ENCODE measurements around the gene ANXA2R.
"Not testable (repeated sequence)": the region's sequence is repeated elsewhere in the genome, so short reads cannot be mapped to it uniquely, and the experiment has no call there.

ANXA2R gene

GRCh38 chr5:43033841-43034590, 6.1 kb downstream of the ANXA2R start:
- no peak for DNase-seq

- DNase-seq = no peak
Measured at GRCh38 chr5:43027054-43027785, 12.9 kb downstream of the ANXA2R start.

- not testable (repeated sequence) for DNase-seq
Measured at GRCh38 chr5:43025184-43025950, 14.8 kb downstream of the ANXA2R start.

- no peak for DNase-seq
Measured at GRCh38 chr5:43024217-43024616, 15.9 kb downstream of the ANXA2R start.

GRCh38 chr5:43021151-43021550, 19.0 kb downstream of the ANXA2R start:
- no peak for DNase-seq

- peak; percentile 50 for DNase-seq
Measured at GRCh38 chr5:43020399-43020746, 19.7 kb downstream of the ANXA2R start.

- DNase-seq = peak; percentile 84
Measured at GRCh38 chr5:43019614-43020398, 20.3 kb downstream of the ANXA2R start.

- DNase-seq = no peak
Measured at GRCh38 chr5:43019291-43019613, 20.9 kb downstream of the ANXA2R start.

- DNase-seq = peak; percentile 34
Measured at GRCh38 chr5:43017428-43017815, 22.7 kb downstream of the ANXA2R start.

GRCh38 chr5:43016217-43016779, 23.8 kb downstream of the ANXA2R start:
- no peak for DNase-seq

- no peak for DNase-seq
Measured at GRCh38 chr5:43014522-43014921, 25.6 kb downstream of the ANXA2R start.

- no peak for DNase-seq
Measured at GRCh38 chr5:43010935-43011315, 29.2 kb downstream of the ANXA2R start.

GRCh38 chr5:43008363-43009153, 31.6 kb downstream of the ANXA2R start:
- DNase-seq = peak; percentile 93

GRCh38 chr5:43007911-43008362, 32.2 kb downstream of the ANXA2R start:
- DNase-seq = peak; percentile 82

- DNase-seq = peak; percentile 77
Measured at GRCh38 chr5:43007246-43007910, 32.7 kb downstream of the ANXA2R start.

GRCh38 chr5:43006424-43007202, 33.5 kb downstream of the ANXA2R start:
- DNase-seq = no peak

- no peak for DNase-seq
Measured at GRCh38 chr5:43005031-43005430, 35.1 kb downstream of the ANXA2R start.

- no peak for DNase-seq
Measured at GRCh38 chr5:43001748-43002147, 38.4 kb downstream of the ANXA2R start.

- DNase-seq = no peak
Measured at GRCh38 chr5:43000914-43001313, 39.2 kb downstream of the ANXA2R start.

GRCh38 chr5:43000111-43000840, 39.8 kb downstream of the ANXA2R start:
- no peak for DNase-seq
